Measurements from ENCODE around the gene NCK1.

DNA sequence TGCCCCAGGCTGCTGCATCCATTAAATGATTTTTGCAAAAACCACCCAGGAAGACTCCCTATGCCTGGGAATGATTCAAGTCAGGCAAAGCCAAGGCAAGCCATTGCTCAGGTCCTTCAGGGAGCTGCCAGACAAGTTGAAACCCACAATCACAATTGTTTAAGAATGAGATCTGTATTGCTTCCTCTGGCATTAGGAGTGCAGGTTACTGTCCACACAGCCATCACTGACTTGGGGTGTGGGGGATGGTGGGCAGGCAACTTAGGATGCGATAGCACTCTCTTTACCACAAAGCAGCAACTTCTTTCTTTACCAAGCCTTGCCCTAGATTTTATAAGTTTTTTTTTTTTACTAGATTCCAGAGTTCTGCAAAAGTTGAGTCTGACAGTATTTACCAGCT, 80.8 kb downstream of the NCK1 start:
- TF ChIP-seq EZH2 (IDR thresholded peaks at IDR 0.05; ENCODE audit: low read depth, unreplicated experiment): no peak
- no peak for TF ChIP-seq CTCF (conservative IDR thresholded peaks at IDR 0.05; ENCODE audit: low read depth in 2 of 2)
- no peak for TF ChIP-seq JUNB (IDR thresholded peaks at IDR 0.05; ENCODE audit: unreplicated experiment)
- no peak for TF ChIP-seq POLR2AphosphoS5 (IDR thresholded peaks at IDR 0.05; ENCODE audit: low read depth)
- TF ChIP-seq, protein P1, sequence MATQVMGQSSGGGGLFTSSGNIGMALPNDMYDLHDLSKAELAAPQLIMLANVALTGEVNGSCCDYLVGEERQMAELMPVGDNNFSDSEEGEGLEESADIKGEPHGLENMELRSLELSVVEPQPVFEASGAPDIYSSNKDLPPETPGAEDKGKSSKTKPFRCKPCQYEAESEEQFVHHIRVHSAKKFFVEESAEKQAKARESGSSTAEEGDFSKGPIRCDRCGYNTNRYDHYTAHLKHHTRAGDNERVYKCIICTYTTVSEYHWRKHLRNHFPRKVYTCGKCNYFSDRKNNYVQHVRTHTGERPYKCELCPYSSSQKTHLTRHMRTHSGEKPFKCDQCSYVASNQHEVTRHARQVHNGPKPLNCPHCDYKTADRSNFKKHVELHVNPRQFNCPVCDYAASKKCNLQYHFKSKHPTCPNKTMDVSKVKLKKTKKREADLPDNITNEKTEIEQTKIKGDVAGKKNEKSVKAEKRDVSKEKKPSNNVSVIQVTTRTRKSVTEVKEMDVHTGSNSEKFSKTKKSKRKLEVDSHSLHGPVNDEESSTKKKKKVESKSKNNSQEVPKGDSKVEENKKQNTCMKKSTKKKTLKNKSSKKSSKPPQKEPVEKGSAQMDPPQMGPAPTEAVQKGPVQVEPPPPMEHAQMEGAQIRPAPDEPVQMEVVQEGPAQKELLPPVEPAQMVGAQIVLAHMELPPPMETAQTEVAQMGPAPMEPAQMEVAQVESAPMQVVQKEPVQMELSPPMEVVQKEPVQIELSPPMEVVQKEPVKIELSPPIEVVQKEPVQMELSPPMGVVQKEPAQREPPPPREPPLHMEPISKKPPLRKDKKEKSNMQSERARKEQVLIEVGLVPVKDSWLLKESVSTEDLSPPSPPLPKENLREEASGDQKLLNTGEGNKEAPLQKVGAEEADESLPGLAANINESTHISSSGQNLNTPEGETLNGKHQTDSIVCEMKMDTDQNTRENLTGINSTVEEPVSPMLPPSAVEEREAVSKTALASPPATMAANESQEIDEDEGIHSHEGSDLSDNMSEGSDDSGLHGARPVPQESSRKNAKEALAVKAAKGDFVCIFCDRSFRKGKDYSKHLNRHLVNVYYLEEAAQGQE (IDR thresholded peaks at IDR 0.05; ENCODE audit: unreplicated experiment): no peak
